Subcutaneous adipose tissue (tissue), 4 donors: Measurements from ENCODE around the gene UBAC1. TPM values are rescaled to one million over a fixed set of nuclear protein-coding genes. Genes with fewer than 3 reads are reported as not detected.

ENCODE experiments used
- total RNA-seq, 4 donors: library from RNA; depleted of rRNA; stranded (reverse); fragments of >200 nt; gene quantifications; one replicate each; pipeline ENCODE4 v1.1.0, GENCODE V29; 2016
- TF ChIP-seq, protein P1 (sequence below): fragments of 450-650 bp; IDR thresholded peaks from one replicate; pipeline ENCODE4 v1.5.1; 2016; ENCODE audit warnings: low read depth, mild to moderate bottlenecking, control low read depth, antibody characterized with exemption, moderate library complexity

Gene UBAC1
- total RNA-seq, 4 donors from 2014 or later: 32.4 to 56.9 (median 51.2) TPM

DNA sequence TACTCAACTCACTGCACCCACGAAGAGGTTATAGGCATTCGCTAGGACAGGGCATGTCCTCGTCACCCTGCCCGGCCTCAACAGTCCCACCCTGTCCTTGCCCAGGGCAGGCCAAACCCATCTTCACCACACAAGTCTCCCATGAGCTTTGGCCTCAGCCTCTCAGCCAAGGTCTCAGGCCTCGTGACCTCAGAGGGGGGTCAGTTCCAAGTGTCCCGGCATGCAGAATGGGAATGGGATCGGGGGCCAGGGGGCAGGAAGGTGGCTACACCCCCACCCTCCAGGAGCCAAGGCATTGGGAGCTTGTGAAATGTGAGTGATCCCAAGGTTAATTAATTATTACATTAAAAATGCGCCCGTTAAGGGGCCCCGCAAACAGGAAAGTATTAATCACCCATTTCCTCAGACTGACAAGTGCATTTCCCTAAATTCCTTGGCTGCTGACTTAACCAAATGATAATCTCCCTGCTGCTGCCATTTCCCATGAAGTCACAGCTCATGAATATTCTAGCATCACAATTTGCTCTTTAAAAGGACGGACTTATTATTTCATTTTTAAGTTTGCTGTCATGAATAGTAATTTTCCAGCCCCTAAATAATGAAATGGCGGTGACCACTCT is 8.0 kb upstream of the UBAC1 start:
- TF ChIP-seq, protein P1, sequence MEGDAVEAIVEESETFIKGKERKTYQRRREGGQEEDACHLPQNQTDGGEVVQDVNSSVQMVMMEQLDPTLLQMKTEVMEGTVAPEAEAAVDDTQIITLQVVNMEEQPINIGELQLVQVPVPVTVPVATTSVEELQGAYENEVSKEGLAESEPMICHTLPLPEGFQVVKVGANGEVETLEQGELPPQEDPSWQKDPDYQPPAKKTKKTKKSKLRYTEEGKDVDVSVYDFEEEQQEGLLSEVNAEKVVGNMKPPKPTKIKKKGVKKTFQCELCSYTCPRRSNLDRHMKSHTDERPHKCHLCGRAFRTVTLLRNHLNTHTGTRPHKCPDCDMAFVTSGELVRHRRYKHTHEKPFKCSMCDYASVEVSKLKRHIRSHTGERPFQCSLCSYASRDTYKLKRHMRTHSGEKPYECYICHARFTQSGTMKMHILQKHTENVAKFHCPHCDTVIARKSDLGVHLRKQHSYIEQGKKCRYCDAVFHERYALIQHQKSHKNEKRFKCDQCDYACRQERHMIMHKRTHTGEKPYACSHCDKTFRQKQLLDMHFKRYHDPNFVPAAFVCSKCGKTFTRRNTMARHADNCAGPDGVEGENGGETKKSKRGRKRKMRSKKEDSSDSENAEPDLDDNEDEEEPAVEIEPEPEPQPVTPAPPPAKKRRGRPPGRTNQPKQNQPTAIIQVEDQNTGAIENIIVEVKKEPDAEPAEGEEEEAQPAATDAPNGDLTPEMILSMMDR: no peak

DNA sequence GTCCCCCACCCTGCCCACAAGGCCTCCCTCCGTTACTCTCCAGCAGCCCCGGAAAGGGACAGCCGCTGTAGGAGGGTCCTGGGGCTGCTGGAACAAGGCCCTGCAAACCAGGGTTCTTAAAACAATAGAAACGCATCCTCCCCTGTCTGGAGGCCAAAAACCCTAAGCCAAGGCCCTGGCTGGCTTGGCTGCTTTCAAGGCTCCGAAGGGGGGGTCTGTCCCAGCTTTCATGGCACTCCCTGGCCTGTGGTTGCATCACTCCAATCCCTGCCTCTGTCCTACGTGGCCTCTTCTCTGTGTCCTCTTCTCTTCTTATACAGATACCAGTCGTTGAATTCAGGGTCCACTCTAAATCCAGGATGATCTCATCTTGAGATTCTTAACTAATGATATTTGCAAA is 7.4 kb upstream of the UBAC1 start:
- TF ChIP-seq, protein P1: no peak

DNA sequence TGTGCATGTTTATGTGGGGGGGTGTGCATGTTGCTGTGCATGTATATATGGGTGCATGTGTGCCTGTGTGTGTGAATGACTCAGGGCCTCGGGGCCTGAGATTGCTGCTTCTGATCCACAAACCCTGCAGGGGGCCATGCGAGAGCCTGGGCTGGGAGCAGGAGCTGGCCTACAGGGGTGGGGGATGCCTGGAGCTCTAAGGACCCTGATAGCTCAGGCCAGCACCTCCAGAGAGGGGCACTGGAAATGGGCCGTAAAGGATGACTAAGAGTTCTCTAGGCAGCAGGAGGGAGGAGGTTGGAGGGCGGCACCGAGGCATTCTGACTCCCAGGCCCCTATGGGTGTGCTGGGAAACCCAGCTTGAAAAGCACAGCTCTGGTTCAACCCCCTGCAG is 6.9 kb upstream of the UBAC1 start:
- TF ChIP-seq, protein P1: no peak

DNA sequence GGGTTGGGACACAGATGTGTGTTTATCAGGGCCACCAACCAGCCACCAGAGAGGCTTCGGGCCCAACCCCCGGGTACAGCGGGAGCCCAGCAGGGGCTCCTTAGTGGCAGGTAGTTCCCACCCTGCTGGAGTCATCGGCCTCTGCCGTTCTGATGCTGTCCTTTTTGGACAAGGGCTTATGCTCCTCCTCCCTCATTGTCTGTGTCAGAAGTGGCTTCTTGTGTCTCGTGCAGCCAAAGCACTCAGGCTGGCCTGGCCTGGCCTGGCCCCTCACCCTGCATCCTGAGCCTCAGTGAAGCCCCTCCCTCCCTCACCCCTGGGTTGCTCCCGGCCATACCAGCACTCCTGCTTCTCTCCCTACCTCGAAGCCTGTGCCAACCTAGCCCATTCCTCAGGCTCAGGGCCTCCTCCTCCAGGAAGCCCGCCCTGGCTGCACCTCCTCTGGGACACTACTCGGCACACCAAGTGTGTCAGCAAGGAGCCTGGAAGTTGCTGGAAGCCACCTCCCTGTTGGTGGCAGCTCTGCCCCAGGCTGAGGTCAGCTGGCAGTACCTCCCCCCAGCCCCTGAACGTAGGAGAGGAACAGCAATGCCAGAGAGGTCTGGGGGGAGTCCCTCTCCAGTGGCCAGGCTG is 4.1 kb upstream of the UBAC1 start:
- TF ChIP-seq, protein P1: no peak

DNA sequence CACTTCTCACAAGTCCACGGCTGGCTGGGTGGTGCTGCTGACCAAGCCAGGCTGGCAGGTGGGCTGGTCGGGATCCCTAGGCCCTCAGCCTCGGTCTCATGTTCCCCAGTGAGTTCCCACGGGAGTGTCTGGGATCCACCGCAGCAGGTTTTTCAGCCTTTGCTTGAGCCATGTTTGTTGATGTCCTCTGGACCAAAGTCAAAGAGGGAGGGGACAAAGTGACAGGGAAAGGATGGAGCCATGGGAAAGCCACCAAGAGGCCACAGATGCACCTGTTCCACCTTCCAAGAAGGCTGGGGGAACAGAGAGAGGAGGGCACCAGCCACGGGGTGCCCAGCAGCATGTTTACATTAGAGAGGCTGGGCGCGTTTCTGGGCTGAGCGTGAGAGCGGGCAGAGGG is 2.8 kb upstream of the UBAC1 start:
- TF ChIP-seq, protein P1: no peak

DNA sequence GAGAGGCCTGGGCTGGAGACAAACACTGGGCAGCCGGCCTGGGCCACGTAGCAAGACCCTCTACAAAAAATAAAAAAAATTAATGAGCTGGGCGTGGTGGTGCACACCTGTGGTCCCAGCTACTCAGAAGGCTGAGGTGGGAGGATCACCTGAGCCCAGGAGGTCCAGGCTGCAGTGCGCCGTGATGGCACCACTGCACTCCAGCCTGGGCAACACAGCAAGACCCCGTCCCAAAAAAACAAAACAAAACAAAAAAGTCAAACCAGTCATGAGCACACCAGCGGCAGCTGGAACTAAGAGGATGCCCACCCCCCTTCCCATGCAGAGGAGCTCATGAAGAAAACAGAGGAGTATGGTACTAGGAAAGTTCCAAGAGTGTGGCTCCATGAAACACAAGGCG is 2.2 kb upstream of the UBAC1 start:
- TF ChIP-seq, protein P1: no peak

DNA sequence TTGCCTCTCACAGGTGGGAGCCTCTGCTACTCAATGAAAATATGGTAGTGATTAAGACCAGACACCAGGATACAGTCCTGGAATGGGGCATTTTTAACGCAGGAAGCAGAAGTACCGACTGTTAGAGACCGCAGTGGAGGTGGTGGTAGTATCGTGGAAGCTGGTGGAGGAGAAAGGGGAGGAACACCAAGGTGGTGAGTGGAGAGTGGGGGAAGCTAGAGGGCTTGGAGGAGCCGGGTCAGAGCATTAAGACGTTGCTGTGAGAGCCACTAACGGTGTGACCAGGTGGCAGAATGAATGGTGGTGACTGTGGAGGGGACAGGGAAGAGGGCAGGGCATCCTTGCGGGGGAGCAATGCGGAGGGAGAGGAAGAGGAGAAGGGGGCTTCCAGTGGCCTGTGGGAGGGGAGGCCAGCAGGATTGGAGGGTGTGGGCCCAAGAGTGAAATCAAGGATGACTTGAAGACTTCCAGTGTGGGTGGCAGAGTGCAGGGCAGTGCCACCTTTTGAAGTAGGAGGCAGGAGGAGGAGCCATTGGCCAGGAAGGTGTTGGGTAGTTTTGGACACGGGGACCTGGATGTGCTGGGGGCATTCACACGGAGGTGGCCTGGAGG is 1.6 kb upstream of the UBAC1 start:
- TF ChIP-seq, protein P1: no peak
